ENCODE results near the gene USP22. TPM values are rescaled to one million over a fixed set of nuclear protein-coding genes. Genes with fewer than 3 reads are reported as not detected.

Gene USP22
- total and polyA plus RNA-seq, 2 of the 13 experiments (the other 11 are each of a cell fraction or from before 2014, with no cell fraction given) = 98.0 to 130 TPM

DNA sequence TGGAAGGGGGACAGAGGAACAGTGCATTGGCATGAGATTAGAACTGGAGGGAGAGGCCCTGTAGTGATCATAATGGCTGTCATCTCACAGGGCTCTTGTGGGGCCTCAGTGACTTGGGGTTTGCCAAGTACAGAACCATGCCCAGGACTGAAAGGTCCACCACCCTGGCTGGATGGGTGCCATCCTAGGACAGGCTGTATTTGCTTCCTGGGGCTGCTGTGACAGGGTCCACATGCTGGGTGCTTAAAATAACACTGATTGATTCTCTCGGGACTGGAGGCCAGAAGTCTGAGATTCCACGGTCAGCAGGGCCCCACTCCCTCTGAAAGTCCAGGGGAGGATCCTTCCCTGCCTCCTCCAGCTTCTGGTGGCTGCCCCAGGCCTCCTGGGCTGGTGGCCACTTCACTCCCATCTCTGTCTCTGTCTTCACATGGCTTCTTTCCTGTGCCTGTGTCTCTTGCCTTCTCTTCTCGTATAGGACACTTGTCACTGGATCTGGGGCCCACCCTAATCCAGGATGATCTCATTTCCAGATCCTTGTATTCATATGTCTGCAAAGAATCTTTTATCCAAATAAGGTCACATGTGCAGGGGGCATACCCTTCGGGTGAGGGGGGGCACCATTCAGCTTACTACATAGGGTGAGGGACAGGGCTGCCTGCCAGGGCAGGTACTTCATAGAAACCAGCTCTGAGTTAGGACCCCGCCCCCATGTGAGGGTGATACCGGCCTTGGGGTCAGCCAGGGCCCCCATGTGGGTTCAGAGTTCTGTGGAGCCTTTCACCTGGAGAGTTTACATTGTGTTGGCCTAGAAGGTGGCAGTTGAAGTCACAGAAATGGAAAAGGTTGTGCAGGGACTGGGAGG lies 52.6 kb downstream of the USP22 start:
- Histone ChIP-seq H4K20me1 (ENCODE audit: insufficient read depth, low read length) (peaks cover 4% of the 10 kb centered on the region; the same call in 1 of the 2 replicates), H3K4me1 (ENCODE audit: insufficient read depth, low read length) (peaks cover 33% of the 10 kb centered on the region), H3K4me2 (ENCODE audit: low read depth, low read length) (peak overlapping the region; percentile 46), H3K27me3 (ENCODE audit: control insufficient read depth in 1 of 2, insufficient read depth in 2 of 2, low read length in 2 of 2) (no peaks in the 10 kb centered on the region), H3K79me2 (ENCODE audit: insufficient read depth, low read length) (no peaks in the 10 kb centered on the region), H3K27ac (ENCODE audit: extremely low read length, insufficient read depth, low read length) (peak overlapping the region; percentile 27), H3K9ac (ENCODE audit: insufficient read depth, low read depth, low read length) (peak overlapping the region; percentile 25; the same call in 1 of the 2 replicates), H3K36me3 (replicated peaks in 1 of 2; ENCODE audit: control insufficient read depth in 1 of 2, insufficient read depth in 2 of 2, low read length in 2 of 2) (no peaks in the 10 kb centered on the region), H3K9me3 (ENCODE audit: low read length) (no peaks in the 10 kb centered on the region), H3K4me3 (replicated peaks in 1 of 3; ENCODE audit: insufficient read depth in 1 of 3, low read depth in 2 of 3, low read length in 3 of 3) (no peak overlapping the region), H2AFZ (ENCODE audit: low read length) (no peak overlapping the region)
- 13% methylated on average over 4 of the region's 6 CpGs for WGBS (ENCODE audit: low lambda C conversion rate)
- BruUV-seq (replicated peaks) = no TSS peak
- ChIA-PET CTCF (ENCODE audit: low intra/inter-chr PET ratio, low total read pairs) (no interaction called here), POLR2A (no interaction called here)
- intact Hi-C loops (cut with micrococcal nuclease; ENCODE audit: unreplicated experiment) = loop anchor here (5.0 kb wide), 1 partner anchor 123 kb away; no protein-coding TSS in a partner anchor
- peak; percentile 16 for ATAC-seq
- FAIRE-seq = no peak
- in situ Hi-C loops (cut with HindIII; ENCODE audit: extremely low pct_ligation_motif_present, low pct_unique_long_range_greater_than_20kb) = no loop called here
- peak; percentile 25 for DNase-seq (ENCODE audit: low spot score)
- TF ChIP-seq MAF1 (CRISPR knock-in tag; IDR thresholded peaks at IDR 0.05; ENCODE audit: borderline replicate concordance) (no peak), KDM5B (CRISPR knock-in tag; IDR thresholded peaks at IDR 0.05; ENCODE audit: borderline replicate concordance) (0 out of 2 replicates have a peak, but pooled peaks have one; percentile 23), ZNF670 (CRISPR knock-in tag; IDR thresholded peaks at IDR 0.05; ENCODE audit: borderline replicate concordance) (0 out of 2 replicates have a peak, but pooled peaks have one; percentile 44), PATZ1 (CRISPR knock-in tag; IDR thresholded peaks at IDR 0.05) (peak; percentile 46; the same call in 1 of the 2 replicates), HNF4A (CRISPR knock-in tag; IDR thresholded peaks at IDR 0.05) (peak; percentile 32; the same call in 1 of the 2 replicates), ZNF749 (CRISPR knock-in tag; IDR thresholded peaks at IDR 0.05; ENCODE audit: borderline replicate concordance) (no peak), ZNF550 (CRISPR knock-in tag; IDR thresholded peaks at IDR 0.05; ENCODE audit: borderline replicate concordance) (no peak), ZBTB38 (CRISPR knock-in tag; IDR thresholded peaks at IDR 0.05) (no peak), MAFG (CRISPR knock-in tag; IDR thresholded peaks at IDR 0.05) (no peak), RBM22 (optimal IDR thresholded peaks at IDR 0.05; ENCODE audit: low read length) (peak; percentile 75), ZNF660 (CRISPR knock-in tag; IDR thresholded peaks at IDR 0.05; ENCODE audit: borderline replicate concordance, low read depth) (no peak)
- TF ChIP-seq, protein P1, sequence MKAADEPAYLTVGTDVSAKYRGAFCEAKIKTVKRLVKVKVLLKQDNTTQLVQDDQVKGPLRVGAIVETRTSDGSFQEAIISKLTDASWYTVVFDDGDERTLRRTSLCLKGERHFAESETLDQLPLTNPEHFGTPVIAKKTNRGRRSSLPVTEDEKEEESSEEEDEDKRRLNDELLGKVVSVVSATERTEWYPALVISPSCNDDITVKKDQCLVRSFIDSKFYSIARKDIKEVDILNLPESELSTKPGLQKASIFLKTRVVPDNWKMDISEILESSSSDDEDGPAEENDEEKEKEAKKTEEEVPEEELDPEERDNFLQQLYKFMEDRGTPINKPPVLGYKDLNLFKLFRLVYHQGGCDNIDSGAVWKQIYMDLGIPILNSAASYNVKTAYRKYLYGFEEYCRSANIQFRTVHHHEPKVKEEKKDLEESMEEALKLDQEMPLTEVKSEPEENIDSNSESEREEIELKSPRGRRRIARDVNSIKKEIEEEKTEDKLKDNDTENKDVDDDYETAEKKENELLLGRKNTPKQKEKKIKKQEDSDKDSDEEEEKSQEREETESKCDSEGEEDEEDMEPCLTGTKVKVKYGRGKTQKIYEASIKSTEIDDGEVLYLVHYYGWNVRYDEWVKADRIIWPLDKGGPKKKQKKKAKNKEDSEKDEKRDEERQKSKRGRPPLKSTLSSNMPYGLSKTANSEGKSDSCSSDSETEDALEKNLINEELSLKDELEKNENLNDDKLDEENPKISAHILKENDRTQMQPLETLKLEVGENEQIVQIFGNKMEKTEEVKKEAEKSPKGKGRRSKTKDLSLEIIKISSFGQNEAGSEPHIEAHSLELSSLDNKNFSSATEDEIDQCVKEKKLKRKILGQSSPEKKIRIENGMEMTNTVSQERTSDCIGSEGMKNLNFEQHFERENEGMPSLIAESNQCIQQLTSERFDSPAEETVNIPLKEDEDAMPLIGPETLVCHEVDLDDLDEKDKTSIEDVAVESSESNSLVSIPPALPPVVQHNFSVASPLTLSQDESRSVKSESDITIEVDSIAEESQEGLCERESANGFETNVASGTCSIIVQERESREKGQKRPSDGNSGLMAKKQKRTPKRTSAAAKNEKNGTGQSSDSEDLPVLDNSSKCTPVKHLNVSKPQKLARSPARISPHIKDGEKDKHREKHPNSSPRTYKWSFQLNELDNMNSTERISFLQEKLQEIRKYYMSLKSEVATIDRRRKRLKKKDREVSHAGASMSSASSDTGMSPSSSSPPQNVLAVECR (CRISPR knock-in tag; IDR thresholded peaks at IDR 0.05; ENCODE audit: borderline replicate concordance) = 0 out of 2 replicates have a peak, but pooled peaks have one; percentile 4
